ENCODE measurements around the gene RARS2. TPM values are rescaled to one million over a fixed set of nuclear protein-coding genes. Genes with fewer than 3 reads are reported as not detected.

Gene RARS2
- total and polyA plus RNA-seq, 9 of the 15 experiments (the other 6 are each of a cell fraction or from before 2014, with no cell fraction given): 30.0 to 92.7 (median 43.4) TPM

- Histone ChIP-seq H3K9me1 (ENCODE audit: control insufficient read depth, insufficient read depth, low read length) (no peaks in the 10 kb centered on the region), H3K4me3 (no peak overlapping the region), H3K27me3 (ENCODE audit: control insufficient read depth in 2 of 2, insufficient read depth in 2 of 2, low read length in 2 of 2) (no peaks in the 10 kb centered on the region), H3K27ac (ENCODE audit: extremely low read depth, low read depth, low read length) (no peak overlapping the region), H3K4me1 (replicated peaks in 1 of 2; ENCODE audit: control insufficient read depth in 2 of 2, insufficient read depth in 2 of 2, low read length in 2 of 2) (no peaks in the 10 kb centered on the region), H3K79me2 (ENCODE audit: control insufficient read depth, insufficient read depth, low read length) (no peaks in the 10 kb centered on the region), H3K36me3 (ENCODE audit: control insufficient read depth, insufficient read depth, low read length) (peaks cover 44% of the 10 kb centered on the region; the same call in 2 of the 3 replicates), H2AFZ (ENCODE audit: low read depth, low read length) (no peak overlapping the region), H3K4me2 (ENCODE audit: insufficient read depth, low read length) (no peak overlapping the region), H3K9me3 (replicated peaks; ENCODE audit: control insufficient read depth, insufficient read depth, low read depth, low read length) (no peaks in the 10 kb centered on the region), H3K9ac (ENCODE audit: insufficient read depth in 1 of 2, low read depth in 2 of 2, low read length in 2 of 2) (no peak overlapping the region), H4K20me1 (replicated peaks; ENCODE audit: control insufficient read depth, insufficient read depth, low read length) (no peaks in the 10 kb centered on the region)
- in situ Hi-C loops (cut with MboI): no loop called here
- DNase-seq (ENCODE audit: extremely low read depth in 1 of 4, low spot score in 3 of 4): no peak
- ATAC-seq: no peak
- ChIA-PET POLR2A (no interaction called here), CTCF (ENCODE audit: low intra/inter-chr PET ratio) (no interaction called here)
- intact Hi-C loops (cut with micrococcal nuclease): no loop called here
- WGBS (ENCODE audit: insufficient coverage, low coverage, missing lambda C conversion rate): 82% methylated on average over 3 of the region's 3 CpGs
- FAIRE-seq: no peak
- no TSS peak for BruUV-seq (replicated peaks)
- no peak for TF ChIP-seq SRSF9 (IDR thresholded peaks at IDR 0.05; ENCODE audit: borderline replicate concordance, low read depth, low read length)
- TF ChIP-seq DLX4 (CRISPR knock-in tag; IDR thresholded peaks at IDR 0.05): no peak
These were observed 28.7 kb upstream of the RARS2 start for GRCh38 chr6:87618531-87618930.

GRCh38 chr6:87617405-87617804 lies 27.6 kb upstream of the RARS2 start:
- Histone ChIP-seq H3K4me3 (no peak overlapping the region), H3K9me1 (ENCODE audit: control insufficient read depth, insufficient read depth, low read length) (no peaks in the 10 kb centered on the region), H3K79me2 (ENCODE audit: control insufficient read depth, insufficient read depth, low read length) (no peaks in the 10 kb centered on the region), H3K4me1 (replicated peaks in 1 of 2; ENCODE audit: control insufficient read depth in 2 of 2, insufficient read depth in 2 of 2, low read length in 2 of 2) (no peaks in the 10 kb centered on the region), H3K9ac (ENCODE audit: insufficient read depth in 1 of 2, low read depth in 2 of 2, low read length in 2 of 2) (no peak overlapping the region), H4K20me1 (replicated peaks; ENCODE audit: control insufficient read depth, insufficient read depth, low read length) (no peaks in the 10 kb centered on the region), H2AFZ (ENCODE audit: low read depth, low read length) (no peak overlapping the region), H3K9me3 (replicated peaks; ENCODE audit: control insufficient read depth, insufficient read depth, low read depth, low read length) (no peaks in the 10 kb centered on the region), H3K27me3 (ENCODE audit: control insufficient read depth in 2 of 2, insufficient read depth in 2 of 2, low read length in 2 of 2) (no peaks in the 10 kb centered on the region), H3K36me3 (ENCODE audit: control insufficient read depth, insufficient read depth, low read length) (peaks cover 41% of the 10 kb centered on the region; the same call in 2 of the 3 replicates), H3K27ac (ENCODE audit: extremely low read depth, low read depth, low read length) (no peak overlapping the region), H3K4me2 (ENCODE audit: insufficient read depth, low read length) (no peak overlapping the region)
- intact Hi-C loops (cut with micrococcal nuclease): no loop called here
- CTCF ChIA-PET (ENCODE audit: low intra/inter-chr PET ratio): no interaction called here
- in situ Hi-C loops (cut with MboI): no loop called here
- TF ChIP-seq CREB5 (CRISPR knock-in tag; IDR thresholded peaks at IDR 0.05) (no peak), MAZ (CRISPR knock-in tag; conservative IDR thresholded peaks at IDR 0.05 in 1 of 2, IDR thresholded peaks at IDR 0.05 in 1 of 2) (no peak), ZC3H4 (CRISPR knock-in tag; IDR thresholded peaks at IDR 0.05; ENCODE audit: borderline replicate concordance) (no peak), ZNF175 (CRISPR knock-in tag; IDR thresholded peaks at IDR 0.05; ENCODE audit: low read depth) (no peak), ARID2 (IDR thresholded peaks at IDR 0.05) (no peak), ZNF699 (CRISPR knock-in tag; IDR thresholded peaks at IDR 0.05; ENCODE audit: insufficient replicate concordance) (no peak), MAFG (tag; conservative IDR thresholded peaks at IDR 0.05) (no peak), ETV5 (CRISPR knock-in tag; IDR thresholded peaks at IDR 0.05; ENCODE audit: low read depth) (no peak), SRSF7 (optimal IDR thresholded peaks at IDR 0.05; ENCODE audit: low read depth, low read length) (no peak), TBL1XR1 (IDR thresholded peaks at IDR 0.05; ENCODE audit: low read length in 2 of 2) (no peak), CBX8 (IDR thresholded peaks at IDR 0.05; ENCODE audit: borderline replicate concordance, extremely low read depth, low read depth, low read length, poor library complexity, severe bottlenecking) (no peak), PRMT5 (CRISPR knock-in tag; IDR thresholded peaks at IDR 0.05) (no peak), ZNF431 (CRISPR knock-in tag; IDR thresholded peaks at IDR 0.05) (no peak)
- FAIRE-seq (no peak), DNase-seq (ENCODE audit: extremely low read depth in 1 of 4, low spot score in 3 of 4) (no peak), ATAC-seq (no peak)
- WGBS (ENCODE audit: insufficient coverage, low coverage, missing lambda C conversion rate): 92% methylated on average over 4 of the region's 4 CpGs
- BruUV-seq (replicated peaks): no TSS peak
- POLR2A ChIA-PET: no interaction called here

Measured in K562 (cell line).